DND-41 (cell line): ENCODE data around the gene BICRAL.

Source experiments
- ATAC-seq: fragments of 200-7000 bp; cut with Tn5 transposase; 3 replicates; pipeline ENCODE4 v1.9.1; 2021; ENCODE audit warnings: low read depth; ENCODE audit not compliant: insufficient read depth
- DNase-seq: peaks from one replicate; pipeline ENCODE4 v3.0.0-alpha.2; 2020
- H2AFZ ChIP-seq: 2 replicates; pipeline ENCODE4 v1.6.0; 2012; ENCODE audit warnings: low read depth, low read length
- H3K27ac ChIP-seq: 2 replicates; pipeline ENCODE4 v1.5.1; 2012; ENCODE audit warnings: low read length, inconsistent platforms
- H3K27me3 ChIP-seq: fragments of 200-600 bp; sonication (generic); 2 replicates; pipeline ENCODE4 v1.6.0; 2012; ENCODE audit warnings: low read length, mild to moderate bottlenecking, inconsistent platforms; ENCODE audit not compliant: insufficient read depth, poor library complexity
- H3K36me3 ChIP-seq: 2 replicates; pipeline ENCODE4 v1.5.1; 2012; ENCODE audit warnings: low read length, inconsistent platforms; ENCODE audit not compliant: insufficient read depth
- H3K4me1 ChIP-seq: 2 replicates; pipeline ENCODE4 v1.5.1; 2012; ENCODE audit warnings: mild to moderate bottlenecking, low read length; ENCODE audit not compliant: insufficient read depth
- H3K4me2 ChIP-seq: 2 replicates; pipeline ENCODE4 v1.6.0; 2012; ENCODE audit warnings: mild to moderate bottlenecking, moderate library complexity, low read length, inconsistent platforms; ENCODE audit not compliant: insufficient read depth
- H3K4me3 ChIP-seq, 2 experiments: fragments of 200-600 bp in 1 of 2; shearing (Covaris generic) in 1 of 2; 2 replicates each; pipeline ENCODE4 v1.5.1; 2012 to 2016; ENCODE audit warnings: inconsistent platforms in 2 of 2, low read length in 2 of 2, mild to moderate bottlenecking in 2 of 2, low read depth in 1 of 2, moderate library complexity in 1 of 2
- H3K79me2 ChIP-seq: 2 replicates; pipeline ENCODE4 v1.6.0; 2012; ENCODE audit warnings: low read length, inconsistent platforms; ENCODE audit not compliant: insufficient read depth
- H3K9ac ChIP-seq: 2 replicates; pipeline ENCODE4 v1.6.0; 2012; ENCODE audit warnings: low read depth, mild to moderate bottlenecking, inconsistent platforms, low read length, moderate library complexity
- H3K9me3 ChIP-seq: 2 replicates; pipeline ENCODE4 v1.5.1; 2012; ENCODE audit warnings: low read length, moderate library complexity, mild to moderate bottlenecking, inconsistent platforms; ENCODE audit not compliant: insufficient read depth, severe bottlenecking
- H4K20me1 ChIP-seq: 2 replicates; pipeline ENCODE4 v1.6.0; 2012; ENCODE audit warnings: low read length; ENCODE audit not compliant: insufficient read depth
- CTCF ChIP-seq: IDR thresholded peaks from 2 replicates; pipeline ENCODE4 v1.5.1; 2012; ENCODE audit warnings: borderline replicate concordance, low read length, moderate library complexity, mild to moderate bottlenecking; ENCODE audit not compliant: poor library complexity, severe bottlenecking; ENCODE audit errors: extremely low read depth
- EZH2 ChIP-seq: IDR thresholded peaks from 3 replicates; pipeline ENCODE4 v1.6.1; 2012; ENCODE audit warnings: borderline replicate concordance, low read depth, mild to moderate bottlenecking, moderate library complexity, low read length, inconsistent platforms; ENCODE audit not compliant: severe bottlenecking

Gene BICRAL

GRCh38 chr6:42787063-42787472 is 5.2 kb downstream of the BICRAL start:
- DNase-seq (no peak), ATAC-seq (no peak)
- H3K36me3 ChIP-seq, result no peaks in the 10 kb centered on the region; the same call in 1 of the 2 replicates
- no peak overlapping the region for H3K4me3 ChIP-seq
- H3K4me2 ChIP-seq, result no peak overlapping the region
- no peaks in the 10 kb centered on the region for H3K27me3 ChIP-seq
- no peaks in the 10 kb centered on the region for H3K9me3 ChIP-seq
- H3K4me1 ChIP-seq, result peaks cover 20% of the 10 kb centered on the region
- TF ChIP-seq CTCF (no peak), EZH2 (no peak)
- H3K79me2 ChIP-seq, result peaks cover 92% of the 10 kb centered on the region
- H2AFZ ChIP-seq, result no peak overlapping the region
- peaks cover 3% of the 10 kb centered on the region; the same call in 1 of the 2 replicates for H4K20me1 ChIP-seq
- no peak overlapping the region for H3K9ac ChIP-seq
- H3K27ac ChIP-seq, result peak overlapping the region; percentile 17; the same call in 1 of the 2 replicates

DNA sequence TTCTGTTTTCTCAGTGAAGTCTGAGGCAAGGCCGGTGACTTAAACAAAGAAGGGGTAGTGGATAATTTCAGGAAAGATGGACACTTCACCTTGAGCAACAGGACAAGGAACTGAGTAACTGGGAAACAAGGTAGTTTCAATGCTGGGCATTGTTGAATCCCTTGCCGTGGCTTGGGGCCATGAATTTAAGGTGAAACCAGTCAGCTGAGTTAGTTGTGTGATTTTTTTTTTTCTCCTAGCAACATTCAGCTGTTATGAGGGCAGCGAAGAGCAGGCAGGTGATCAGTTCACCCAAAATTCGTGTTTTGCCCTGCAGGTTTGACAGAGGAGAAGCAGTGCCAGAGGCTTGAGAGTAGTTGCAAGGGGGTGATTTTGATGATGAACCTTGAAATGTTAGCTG is 6.8 kb downstream of the BICRAL start:
- peaks cover 20% of the 10 kb centered on the region for H3K4me1 ChIP-seq
- H3K9me3 ChIP-seq, result no peaks in the 10 kb centered on the region
- DNase-seq, result no peak
- no peak overlapping the region for H3K4me3 ChIP-seq
- H3K27ac ChIP-seq, result peak overlapping the region; percentile 16; the same call in 1 of the 2 replicates
- H2AFZ ChIP-seq, result no peak overlapping the region
- H3K9ac ChIP-seq, result no peak overlapping the region
- no peak overlapping the region for H3K4me2 ChIP-seq
- TF ChIP-seq EZH2, result no peak
- TF ChIP-seq CTCF, result no peak
- no peaks in the 10 kb centered on the region for H3K27me3 ChIP-seq
- ATAC-seq, result no peak
- peaks cover 77% of the 10 kb centered on the region for H3K79me2 ChIP-seq
- no peaks in the 10 kb centered on the region for H3K36me3 ChIP-seq
- peaks cover 3% of the 10 kb centered on the region; the same call in 1 of the 2 replicates for H4K20me1 ChIP-seq

DNA sequence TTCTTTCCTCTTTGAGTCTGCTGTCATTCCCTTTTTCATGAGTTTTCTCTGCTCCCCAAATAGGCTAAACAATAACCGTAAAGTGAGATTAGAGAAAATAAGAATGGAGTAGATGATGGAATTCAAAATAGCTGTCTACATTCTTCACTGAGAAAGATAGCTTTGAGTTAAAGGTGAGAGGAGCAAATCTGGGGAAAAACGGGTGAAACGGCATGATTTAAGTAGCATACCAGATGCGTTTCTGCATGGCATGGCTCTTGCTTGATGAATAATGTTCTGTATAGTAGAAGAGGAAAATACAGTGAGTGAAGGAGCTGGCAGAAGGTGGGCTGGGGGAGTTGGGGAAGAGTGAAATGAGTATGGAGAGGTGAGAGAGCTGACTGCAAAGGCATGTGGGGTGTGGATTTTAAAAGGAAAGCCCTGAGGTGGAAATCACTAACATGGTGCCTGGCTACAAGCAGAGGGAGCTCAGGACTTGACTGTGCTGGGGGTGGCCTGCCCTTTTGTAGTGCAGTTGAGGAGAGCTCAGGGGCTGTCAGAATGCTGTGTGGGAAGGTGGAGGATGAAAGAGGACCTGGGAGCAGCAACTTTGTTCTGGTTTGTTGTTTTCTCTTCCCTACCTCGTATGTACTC is 8.8 kb downstream of the BICRAL start:
- TF ChIP-seq CTCF (no peak), EZH2 (no peak)
- Histone ChIP-seq H3K9me3 (no peaks in the 10 kb centered on the region), H3K27ac (no peak overlapping the region), H4K20me1 (peaks cover 3% of the 10 kb centered on the region; the same call in 1 of the 2 replicates), H3K4me2 (no peak overlapping the region), H2AFZ (no peak overlapping the region), H3K4me3 (no peak overlapping the region), H3K4me1 (peaks cover 4% of the 10 kb centered on the region; the same call in 1 of the 2 replicates), H3K27me3 (no peaks in the 10 kb centered on the region), H3K9ac (no peak overlapping the region), H3K79me2 (peaks cover 61% of the 10 kb centered on the region), H3K36me3 (no peaks in the 10 kb centered on the region)
- ATAC-seq (peak; percentile 46; the same call in 2 of the 3 replicates), DNase-seq (no peak)
